ENCODE measurements around the gene DGKE.

DGKE gene

GRCh38 chr17:56892333-56892732, 58.4 kb downstream of the DGKE start:
- FAIRE-seq = no peak

- FAIRE-seq = no peak
These were observed 59.6 kb downstream of the DGKE start for GRCh38 chr17:56893503-56893902.

- FAIRE-seq = no peak
These were observed 61.0 kb downstream of the DGKE start for GRCh38 chr17:56894859-56895455.

- no peak for FAIRE-seq
These were observed 62.4 kb downstream of the DGKE start for GRCh38 chr17:56896217-56896967.

- no peak for FAIRE-seq
These were observed 63.0 kb downstream of the DGKE start for GRCh38 chr17:56896968-56897359.

- FAIRE-seq = no peak
These were observed 63.9 kb downstream of the DGKE start for GRCh38 chr17:56897646-56898424.

- no peak for FAIRE-seq
These were observed 64.9 kb downstream of the DGKE start for GRCh38 chr17:56898874-56899273.

- FAIRE-seq = no peak
These were observed 65.5 kb downstream of the DGKE start for GRCh38 chr17:56899403-56899802.

- FAIRE-seq = no peak
These were observed 68.4 kb downstream of the DGKE start for GRCh38 chr17:56902348-56902747.

- FAIRE-seq = no peak
These were observed 69.6 kb downstream of the DGKE start for GRCh38 chr17:56903560-56903959.

GRCh38 chr17:56908001-56908542, 74.1 kb downstream of the DGKE start:
- no peak for FAIRE-seq

- no peak for FAIRE-seq
These were observed 76.0 kb downstream of the DGKE start for GRCh38 chr17:56909742-56910508.

GRCh38 chr17:56910509-56911235, 76.7 kb downstream of the DGKE start:
- no peak for FAIRE-seq

- FAIRE-seq = no peak
These were observed 78.4 kb downstream of the DGKE start for GRCh38 chr17:56912105-56912999.

- no peak for FAIRE-seq
These were observed 79.0 kb downstream of the DGKE start for GRCh38 chr17:56913000-56913311.

GRCh38 chr17:56913353-56913866, 79.5 kb downstream of the DGKE start:
- no peak for FAIRE-seq

GRCh38 chr17:56913867-56914580, 80.1 kb downstream of the DGKE start, which contains the start of gene TRIM25:
Gene TRIM25 (minus strand): TSS chr17:56914049. CDS start chr17:56913988, 61 bp downstream.
- no peak for FAIRE-seq

GRCh38 chr17:56914581-56915273, 80.8 kb downstream of the DGKE start:
- no peak for FAIRE-seq

GRCh38 chr17:56917559-56918296, 83.8 kb downstream of the DGKE start:
- FAIRE-seq = no peak

Measured in A204.1 (cell line).